ENCODE data around the gene NRF1.
"Not testable (repeated sequence)": the region's sequence is repeated elsewhere in the genome, so short reads cannot be mapped to it uniquely, and the experiment has no call there.

NRF1 gene

GRCh38 chr7:129786825-129787563 lies 175.5 kb downstream of the NRF1 start:
- no peak for DNase-seq (ENCODE audit: low read depth in 2 of 2)
- no peak for TF ChIP-seq CTCF (IDR thresholded peaks at IDR 0.05; ENCODE audit: low read depth, low read length)
- no peak overlapping the region for H3K4me3 ChIP-seq (replicated peaks in 1 of 2; ENCODE audit: low read depth in 2 of 2, low read length in 2 of 2)

- no peak for DNase-seq (ENCODE audit: low read depth in 2 of 2)
- no peak for TF ChIP-seq CTCF (IDR thresholded peaks at IDR 0.05; ENCODE audit: low read depth, low read length)
- no peak overlapping the region for H3K4me3 ChIP-seq (replicated peaks in 1 of 2; ENCODE audit: low read depth in 2 of 2, low read length in 2 of 2)
These were observed 177.5 kb downstream of the NRF1 start for GRCh38 chr7:129789000-129789399.

GRCh38 chr7:129789652-129790051 lies 178.1 kb downstream of the NRF1 start:
- no peak for TF ChIP-seq CTCF (IDR thresholded peaks at IDR 0.05; ENCODE audit: low read depth, low read length)
- no peak overlapping the region for H3K4me3 ChIP-seq (replicated peaks in 1 of 2; ENCODE audit: low read depth in 2 of 2, low read length in 2 of 2)
- no peak for DNase-seq (ENCODE audit: low read depth in 2 of 2)

- TF ChIP-seq CTCF (IDR thresholded peaks at IDR 0.05; ENCODE audit: low read depth, low read length), result no peak
- no peak overlapping the region for H3K4me3 ChIP-seq (replicated peaks in 1 of 2; ENCODE audit: low read depth in 2 of 2, low read length in 2 of 2)
- no peak for DNase-seq (ENCODE audit: low read depth in 2 of 2)
These were observed 178.6 kb downstream of the NRF1 start for GRCh38 chr7:129790136-129790535.

GRCh38 chr7:129792721-129793120 lies 181.2 kb downstream of the NRF1 start:
- no peak overlapping the region for H3K4me3 ChIP-seq (replicated peaks in 1 of 2; ENCODE audit: low read depth in 2 of 2, low read length in 2 of 2)
- TF ChIP-seq CTCF (IDR thresholded peaks at IDR 0.05; ENCODE audit: low read depth, low read length), result no peak
- DNase-seq (ENCODE audit: low read depth in 2 of 2), result no peak

- TF ChIP-seq CTCF (IDR thresholded peaks at IDR 0.05; ENCODE audit: low read depth, low read length), result no peak
- DNase-seq (ENCODE audit: low read depth in 2 of 2), result no peak
- H3K4me3 ChIP-seq (replicated peaks in 1 of 2; ENCODE audit: low read depth in 2 of 2, low read length in 2 of 2), result no peak overlapping the region
These were observed 182.2 kb downstream of the NRF1 start for GRCh38 chr7:129793506-129794310.

- H3K4me3 ChIP-seq (replicated peaks in 1 of 2; ENCODE audit: low read depth in 2 of 2, low read length in 2 of 2); DNase-seq (ENCODE audit: low read depth in 2 of 2): not testable (repeated sequence)
These were observed 182.9 kb downstream of the NRF1 start for GRCh38 chr7:129794461-129794860.
